ENCODE measurements around the gene MGA. TPM values are rescaled to one million over a fixed set of nuclear protein-coding genes. Genes with fewer than 3 reads are reported as not detected.

Gene MGA
- total and polyA plus RNA-seq, 2 donors, result 7.7 to 115 TPM

GRCh38 chr15:41640985-41641384 is 19.2 kb upstream of the MGA start:
- no peaks in the 10 kb centered on the region for H3K36me3 ChIP-seq (ENCODE audit: insufficient read depth)
- no peak for DNase-seq (ENCODE audit: extremely low spot score)
- no peaks in the 10 kb centered on the region for H3K4me1 ChIP-seq (ENCODE audit: insufficient read depth)
- no peak overlapping the region for H3K4me3 ChIP-seq (ENCODE audit: low read depth, low read length)
- H3K27ac ChIP-seq (ENCODE audit: low read depth), result no peak overlapping the region
- 98% methylated on average over 1 of the region's 1 CpG for WGBS

GRCh38 chr15:41647262-41647661 is 12.9 kb upstream of the MGA start:
- no peaks in the 10 kb centered on the region for H3K36me3 ChIP-seq (ENCODE audit: insufficient read depth)
- H3K4me3 ChIP-seq (ENCODE audit: low read depth, low read length), result no peak overlapping the region
- DNase-seq (ENCODE audit: extremely low spot score), result no peak
- H3K4me1 ChIP-seq (ENCODE audit: insufficient read depth), result no peaks in the 10 kb centered on the region
- no peak overlapping the region for H3K27ac ChIP-seq (ENCODE audit: low read depth)

DNA sequence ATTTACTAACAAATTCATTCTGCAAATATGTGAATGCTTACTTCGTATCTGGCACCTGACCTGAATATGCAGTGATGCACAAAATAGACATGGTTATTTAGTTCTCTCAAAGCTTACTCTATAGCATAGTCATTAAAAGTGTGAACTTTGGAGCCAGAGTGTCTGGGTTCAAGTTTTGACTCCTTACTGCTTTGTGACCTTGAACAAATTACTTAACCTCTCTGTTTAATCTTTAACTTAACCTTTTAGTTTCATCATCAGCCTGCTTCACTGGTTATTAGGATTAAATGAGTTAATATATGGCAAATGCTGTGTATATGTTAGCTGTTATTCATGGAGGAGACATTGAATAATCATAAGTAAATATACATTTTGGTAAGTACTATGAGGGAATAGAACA is 12.1 kb upstream of the MGA start:
- Histone ChIP-seq H3K4me3 (ENCODE audit: low read depth, low read length) (no peak overlapping the region), H3K4me1 (ENCODE audit: insufficient read depth) (no peaks in the 10 kb centered on the region), H3K36me3 (ENCODE audit: insufficient read depth) (no peaks in the 10 kb centered on the region), H3K27ac (ENCODE audit: low read depth) (no peak overlapping the region)
- DNase-seq (ENCODE audit: extremely low spot score), result no peak
- WGBS, result 90% methylated on average over 1 of the region's 1 CpG

- DNase-seq (ENCODE audit: extremely low spot score), result no peak
- Histone ChIP-seq H3K4me1 (ENCODE audit: insufficient read depth) (no peaks in the 10 kb centered on the region), H3K4me3 (ENCODE audit: low read depth, low read length) (no peak overlapping the region), H3K27ac (ENCODE audit: low read depth) (no peak overlapping the region), H3K36me3 (ENCODE audit: insufficient read depth) (no peaks in the 10 kb centered on the region)
- WGBS, result 92% methylated on average over 1 of the region's 1 CpG
These were observed 11.4 kb upstream of the MGA start for GRCh38 chr15:41648770-41649169.

- Histone ChIP-seq H3K27ac (ENCODE audit: low read depth) (no peak overlapping the region), H3K4me1 (ENCODE audit: insufficient read depth) (no peaks in the 10 kb centered on the region), H3K4me3 (ENCODE audit: low read depth, low read length) (no peak overlapping the region), H3K36me3 (ENCODE audit: insufficient read depth) (no peaks in the 10 kb centered on the region)
- no peak for DNase-seq (ENCODE audit: extremely low spot score)
- 91% methylated on average over 1 of the region's 1 CpG for WGBS
These were observed 9.4 kb upstream of the MGA start for GRCh38 chr15:41650806-41651205.

GRCh38 chr15:41651373-41651772 is 8.8 kb upstream of the MGA start:
- no peak overlapping the region for H3K4me3 ChIP-seq (ENCODE audit: low read depth, low read length)
- H3K27ac ChIP-seq (ENCODE audit: low read depth), result no peak overlapping the region
- no peak for DNase-seq (ENCODE audit: extremely low spot score)
- 89% methylated on average over 1 of the region's 1 CpG for WGBS
- no peaks in the 10 kb centered on the region for H3K36me3 ChIP-seq (ENCODE audit: insufficient read depth)
- no peaks in the 10 kb centered on the region for H3K4me1 ChIP-seq (ENCODE audit: insufficient read depth)

GRCh38 chr15:41653760-41654159 is 6.4 kb upstream of the MGA start:
- no peak for DNase-seq (ENCODE audit: extremely low spot score)
- Histone ChIP-seq H3K4me1 (ENCODE audit: insufficient read depth) (no peaks in the 10 kb centered on the region), H3K4me3 (ENCODE audit: low read depth, low read length) (no peak overlapping the region), H3K27ac (ENCODE audit: low read depth) (no peak overlapping the region), H3K36me3 (ENCODE audit: insufficient read depth) (no peaks in the 10 kb centered on the region)
- WGBS, result 73% methylated on average over 3 of the region's 3 CpGs

DNA sequence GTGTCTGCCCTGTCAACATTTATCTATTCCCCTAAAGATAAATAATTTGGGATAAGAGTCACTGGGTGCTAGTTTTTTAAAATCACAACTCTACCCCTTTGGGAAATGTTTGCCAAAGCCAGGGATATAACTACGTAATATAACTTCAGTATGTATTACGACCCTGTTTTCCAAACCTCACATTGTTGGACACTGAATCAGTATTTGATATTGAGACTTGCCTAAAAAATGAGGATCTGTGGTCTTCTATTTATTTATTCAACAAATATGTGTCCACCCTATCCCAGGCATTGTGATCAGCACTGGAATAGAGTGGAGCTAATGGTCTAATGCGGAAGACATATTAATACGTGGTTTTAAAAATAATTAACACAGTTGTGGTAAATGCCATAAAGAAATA is 4.5 kb upstream of the MGA start:
- DNase-seq (ENCODE audit: extremely low spot score), result no peak
- H3K36me3 ChIP-seq (ENCODE audit: insufficient read depth), result no peaks in the 10 kb centered on the region
- no peak overlapping the region for H3K27ac ChIP-seq (ENCODE audit: low read depth)
- WGBS, result 92% methylated on average over 4 of the region's 4 CpGs
- peaks cover 3% of the 10 kb centered on the region for H3K4me1 ChIP-seq (ENCODE audit: insufficient read depth)
- no peak overlapping the region for H3K4me3 ChIP-seq (ENCODE audit: low read depth, low read length)

DNA sequence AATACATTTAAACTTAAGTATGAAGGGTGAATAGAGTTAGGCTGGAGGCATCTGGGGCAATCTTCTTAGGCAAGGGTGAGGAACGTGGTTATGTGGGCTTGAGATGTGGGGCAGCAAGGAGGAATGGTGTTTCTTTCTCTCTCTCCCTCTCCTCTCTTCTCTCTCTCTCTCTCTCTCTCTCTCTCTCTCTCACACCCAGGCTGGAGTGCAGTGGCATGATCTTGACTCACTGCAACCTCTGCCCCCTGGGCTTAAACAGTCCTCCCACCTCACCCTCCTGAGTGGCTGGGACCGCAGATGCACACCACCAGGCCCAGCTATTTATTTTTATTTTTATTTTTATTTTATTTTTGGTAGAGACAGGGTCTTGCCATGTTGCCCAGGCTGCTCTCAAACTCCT is 4.0 kb upstream of the MGA start:
- Histone ChIP-seq H3K4me3 (ENCODE audit: low read depth, low read length) (no peak overlapping the region), H3K4me1 (ENCODE audit: insufficient read depth) (peaks cover 3% of the 10 kb centered on the region), H3K36me3 (ENCODE audit: insufficient read depth) (no peaks in the 10 kb centered on the region), H3K27ac (ENCODE audit: low read depth) (no peak overlapping the region)
- DNase-seq (ENCODE audit: extremely low spot score), result no peak
- 79% methylated on average over 2 of the region's 2 CpGs for WGBS

DNA sequence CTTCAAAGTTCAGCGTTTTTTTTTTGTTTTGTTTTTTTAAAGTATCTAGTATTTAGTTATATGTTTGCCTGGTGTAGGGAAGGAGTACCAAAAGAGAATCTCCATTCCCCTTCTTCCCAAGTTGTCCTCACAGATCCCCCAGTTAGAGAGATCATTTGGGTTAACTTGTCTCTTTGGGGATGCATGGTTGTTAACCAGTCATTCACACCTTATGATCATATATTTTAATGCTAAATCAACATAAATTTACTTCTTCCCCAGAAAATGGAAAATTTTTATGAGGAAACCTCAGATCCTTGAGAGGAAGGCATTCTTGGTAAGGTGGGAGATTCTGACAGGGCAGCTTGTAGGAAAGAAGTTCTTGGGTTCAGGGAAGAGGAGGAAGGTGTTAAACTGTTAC is 1.5 kb upstream of the MGA start:
- Histone ChIP-seq H3K36me3 (ENCODE audit: insufficient read depth) (no peaks in the 10 kb centered on the region), H3K27ac (ENCODE audit: low read depth) (no peak overlapping the region), H3K4me3 (ENCODE audit: low read depth, low read length) (no peak overlapping the region), H3K4me1 (ENCODE audit: insufficient read depth) (peaks cover 3% of the 10 kb centered on the region)
- WGBS, result 63% methylated on average over 1 of the region's 1 CpG
- DNase-seq (ENCODE audit: extremely low spot score), result no peak

GRCh38 chr15:41659190-41659589 is 1.0 kb upstream of the MGA start:
- peaks cover 3% of the 10 kb centered on the region for H3K4me1 ChIP-seq (ENCODE audit: insufficient read depth)
- H3K27ac ChIP-seq (ENCODE audit: low read depth), result no peak overlapping the region
- WGBS, result 85% methylated on average over 2 of the region's 2 CpGs
- no peak overlapping the region for H3K4me3 ChIP-seq (ENCODE audit: low read depth, low read length)
- no peaks in the 10 kb centered on the region for H3K36me3 ChIP-seq (ENCODE audit: insufficient read depth)
- no peak for DNase-seq (ENCODE audit: extremely low spot score)

- no peak for DNase-seq (ENCODE audit: extremely low spot score)
- peaks cover 3% of the 10 kb centered on the region for H3K4me1 ChIP-seq (ENCODE audit: insufficient read depth)
- 4% methylated on average over 21 of the region's 21 CpGs for WGBS
- no peak overlapping the region for H3K27ac ChIP-seq (ENCODE audit: low read depth)
- H3K4me3 ChIP-seq (ENCODE audit: low read depth, low read length), result peak overlapping the region; percentile 43
- no peaks in the 10 kb centered on the region for H3K36me3 ChIP-seq (ENCODE audit: insufficient read depth)
These were observed 360 bp upstream of the MGA start for GRCh38 chr15:41659855-41660234.

GRCh38 chr15:41661078-41661517 is 893 bp downstream of the MGA start:
- no peak for DNase-seq (ENCODE audit: extremely low spot score)
- Histone ChIP-seq H3K36me3 (ENCODE audit: insufficient read depth) (no peaks in the 10 kb centered on the region), H3K27ac (ENCODE audit: low read depth) (no peak overlapping the region), H3K4me1 (ENCODE audit: insufficient read depth) (peaks cover 3% of the 10 kb centered on the region), H3K4me3 (ENCODE audit: low read depth, low read length) (peak overlapping the region; percentile 43)
- WGBS, result 3% methylated on average over 9 of the region's 9 CpGs

DNA sequence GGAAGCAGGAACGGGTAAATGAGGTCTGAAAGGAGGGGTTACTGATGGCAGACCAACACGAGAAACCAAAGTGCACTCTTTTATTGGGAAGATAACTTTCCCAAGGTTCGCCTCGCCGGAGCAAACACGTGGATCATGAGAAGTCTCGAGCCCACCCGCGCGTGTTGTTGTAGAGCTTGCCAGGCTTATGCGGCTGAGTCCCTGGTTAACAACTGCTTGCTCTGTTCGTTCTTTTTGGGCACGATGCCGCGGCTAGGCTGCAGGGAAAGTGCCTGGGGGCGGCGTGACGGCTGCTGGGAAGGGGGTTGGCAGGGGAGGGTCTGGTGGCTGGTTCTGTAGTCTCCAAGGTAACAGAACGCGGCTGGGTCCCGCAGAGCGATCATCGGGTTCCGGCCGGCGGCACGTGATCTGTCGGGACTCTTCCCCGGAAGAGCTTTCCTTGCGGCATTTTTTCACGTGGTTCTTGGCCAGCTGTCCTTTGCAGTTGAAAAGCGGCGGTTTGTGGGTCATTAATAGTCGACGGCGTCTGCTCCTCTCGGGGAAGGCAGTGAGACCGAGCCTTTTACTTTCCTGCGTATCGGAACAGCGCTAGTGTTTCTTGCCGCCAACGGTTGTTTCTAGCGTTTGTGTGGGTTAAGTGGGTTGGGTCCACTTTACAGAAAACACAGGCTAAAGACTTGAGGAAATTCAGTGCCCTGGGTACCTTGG is 1.5 kb downstream of the MGA start:
- peaks cover 3% of the 10 kb centered on the region for H3K4me1 ChIP-seq (ENCODE audit: insufficient read depth)
- under 1% methylated on average over 44 of the region's 44 CpGs for WGBS

More for the DNA sequence above, 1.5 kb downstream of the MGA start:
- Histone ChIP-seq H3K27ac (ENCODE audit: low read depth) (peak overlapping the region; percentile 38), H3K4me3 (ENCODE audit: low read depth, low read length) (peak overlapping the region; percentile 43), H3K36me3 (ENCODE audit: insufficient read depth) (no peaks in the 10 kb centered on the region)
- peak; percentile 35 for DNase-seq (ENCODE audit: extremely low spot score)
